Skeletal muscle tissue (tissue), 4 donors: ENCODE data around the gene WDR48. TPM values are rescaled to one million over a fixed set of nuclear protein-coding genes. Genes with fewer than 3 reads are reported as not detected.

Source experiments
- H3K27ac ChIP-seq: one replicate; pipeline ENCODE4 v1.7.0; 2013; ENCODE audit warnings: mild to moderate bottlenecking, low read depth, low read length, inconsistent platforms
- H3K27me3 ChIP-seq, 3 donors: one replicate each; pipeline ENCODE4 v1.7.0; 2013; ENCODE audit warnings: low read length in 3 of 3; ENCODE audit not compliant: control insufficient read depth in 3 of 3, insufficient read depth in 3 of 3
- H3K36me3 ChIP-seq, 3 donors: one replicate each; pipeline ENCODE4 v1.7.0; 2013; ENCODE audit warnings: low read length in 3 of 3; ENCODE audit not compliant: control insufficient read depth in 3 of 3, insufficient read depth in 3 of 3
- H3K4me1 ChIP-seq, 3 donors: one replicate each; pipeline ENCODE4 v1.7.0; 2013; ENCODE audit warnings: low read length in 3 of 3, mild to moderate bottlenecking in 3 of 3; ENCODE audit not compliant: control insufficient read depth in 3 of 3, insufficient read depth in 3 of 3
- H3K4me3 ChIP-seq, 3 donors: one replicate each; pipeline ENCODE4 v1.7.0; 2013; ENCODE audit warnings: low read length in 3 of 3
- H3K9ac ChIP-seq, 3 donors: one replicate each; pipeline ENCODE4 v1.7.0; 2013; ENCODE audit warnings: low read length in 3 of 3, mild to moderate bottlenecking in 3 of 3, moderate library complexity in 2 of 3, low read depth in 1 of 3
- H3K9me3 ChIP-seq, 3 donors: one replicate each; pipeline ENCODE4 v1.7.0; 2013; ENCODE audit warnings: low read length in 3 of 3; ENCODE audit not compliant: control insufficient read depth in 3 of 3
- total RNA-seq: library from RNA; depleted of rRNA; stranded (reverse); fragments of >200 nt; gene quantifications from one replicate; pipeline ENCODE4 v1.2.3, GENCODE V29; 2014
- donor health status: Osteomylitis.

WDR48 gene
- total RNA-seq, 1 donor from 2014 or later = 39.1 TPM

- Histone ChIP-seq H3K27me3 (no peaks in the 10 kb centered on the region), H3K9me3 (no peaks in the 10 kb centered on the region), H3K4me1 (peaks cover 0 to 12% (median 6%) of the 10 kb centered on the region in 3 donors), H3K9ac (no peak overlapping the region), H3K4me3 (no peak overlapping the region), H3K27ac (no peak overlapping the region), H3K36me3 (no peaks in the 10 kb centered on the region)
Measured at GRCh38 chr3:39125841-39126500, 74.2 kb downstream of the WDR48 start.

DNA sequence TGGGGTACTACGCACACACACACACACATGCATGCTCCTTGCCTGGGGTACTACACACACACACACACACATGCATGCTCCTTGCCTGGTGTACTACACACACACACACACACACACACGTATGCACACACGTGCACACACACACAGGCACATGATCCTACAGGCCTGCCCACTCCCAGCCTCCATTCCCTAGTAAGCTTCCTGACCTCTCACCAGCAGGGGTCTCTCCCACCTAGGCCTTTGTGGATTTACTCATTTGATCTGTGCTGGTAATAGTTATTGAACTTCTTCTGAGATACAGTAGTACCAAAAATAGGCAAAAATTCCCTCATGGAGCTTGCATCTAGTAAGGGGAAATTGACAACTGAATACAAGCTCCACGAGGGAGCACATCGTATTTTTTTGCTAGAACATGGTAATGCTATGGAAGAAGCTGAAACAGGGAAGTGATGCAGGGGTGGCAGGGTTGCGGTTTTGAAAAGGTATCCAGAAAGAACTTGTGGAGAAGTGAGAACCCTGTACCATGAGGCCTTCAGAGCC, 74.8 kb downstream of the WDR48 start:
- Histone ChIP-seq H3K4me3 (no peak overlapping the region), H3K36me3 (no peaks in the 10 kb centered on the region), H3K9me3 (no peaks in the 10 kb centered on the region), H3K9ac (no peak overlapping the region), H3K27ac (no peak overlapping the region), H3K4me1 (peaks cover 0 to 12% (median 6%) of the 10 kb centered on the region in 3 donors), H3K27me3 (no peaks in the 10 kb centered on the region)

DNA sequence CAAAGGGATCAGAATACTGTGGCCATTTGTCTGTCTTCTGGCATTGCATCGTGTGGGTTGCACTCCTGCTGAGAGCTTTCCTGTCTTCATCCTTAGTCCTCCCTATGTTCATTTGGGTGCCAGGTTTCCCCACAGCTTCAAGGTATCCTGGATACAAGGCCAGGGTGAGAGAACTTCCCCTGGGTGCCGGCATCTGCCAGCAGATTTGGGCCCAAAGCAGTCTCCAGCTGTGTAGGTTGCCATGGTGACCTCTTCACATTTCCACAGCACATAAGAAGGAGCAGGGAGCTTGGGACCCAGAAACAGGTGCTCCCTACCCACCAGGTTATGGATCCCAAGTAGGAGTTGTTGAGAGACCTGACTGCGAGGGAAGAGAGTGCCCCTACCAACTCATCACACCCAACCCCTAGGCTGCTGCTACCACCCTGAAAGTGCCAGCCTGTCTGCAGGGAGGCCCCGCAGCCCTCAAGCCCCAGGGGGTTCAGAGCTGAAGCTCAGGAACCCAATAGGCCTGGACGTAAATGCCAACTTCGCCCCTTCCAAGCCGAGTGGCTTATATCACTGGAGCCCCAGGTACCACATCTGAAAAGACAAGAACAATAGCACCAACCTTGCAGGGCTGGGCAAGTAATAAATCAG, 75.6 kb downstream of the WDR48 start:
- H3K27ac ChIP-seq = no peak overlapping the region
- H3K4me1 ChIP-seq = peaks cover 0 to 12% (median 6%) of the 10 kb centered on the region in 3 donors
- no peaks in the 10 kb centered on the region for H3K27me3 ChIP-seq
- no peaks in the 10 kb centered on the region for H3K36me3 ChIP-seq
- H3K9me3 ChIP-seq = no peaks in the 10 kb centered on the region
- no peak overlapping the region for H3K4me3 ChIP-seq
- H3K9ac ChIP-seq = no peak overlapping the region

GRCh38 chr3:39127908-39128304, 76.1 kb downstream of the WDR48 start:
- Histone ChIP-seq H3K9me3 (no peaks in the 10 kb centered on the region), H3K27me3 (no peaks in the 10 kb centered on the region), H3K36me3 (no peaks in the 10 kb centered on the region), H3K9ac (no peak overlapping the region), H3K4me3 (no peak overlapping the region), H3K4me1 (peaks cover 0 to 12% (median 6%) of the 10 kb centered on the region in 3 donors), H3K27ac (no peak overlapping the region)

DNA sequence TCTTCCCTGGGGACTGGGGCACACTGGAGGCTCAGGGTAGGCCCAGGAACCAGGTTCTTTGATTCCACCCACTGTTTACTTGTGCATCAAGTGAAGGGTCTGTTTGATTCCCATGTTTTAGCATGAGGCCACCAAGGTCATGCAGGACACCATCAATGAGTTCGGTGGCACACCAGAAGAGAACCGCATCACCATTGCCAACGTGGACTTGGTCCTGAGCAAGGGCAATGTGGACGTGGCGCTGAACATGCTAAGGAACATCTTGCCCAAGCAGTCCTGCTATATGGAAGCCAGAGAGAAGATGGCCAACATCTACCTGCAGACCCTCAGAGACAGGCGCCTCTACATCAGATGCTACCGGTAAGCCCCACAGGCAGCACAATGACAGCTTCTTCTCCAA, 77.1 kb downstream of the WDR48 start:
- Histone ChIP-seq H3K9me3 (no peaks in the 10 kb centered on the region), H3K27ac (no peak overlapping the region), H3K36me3 (no peaks in the 10 kb centered on the region), H3K4me1 (peaks cover 0 to 12% (median 6%) of the 10 kb centered on the region in 3 donors), H3K27me3 (no peaks in the 10 kb centered on the region), H3K4me3 (no peak overlapping the region), H3K9ac (no peak overlapping the region)

GRCh38 chr3:39130026-39130425, 78.2 kb downstream of the WDR48 start:
- no peak overlapping the region for H3K4me3 ChIP-seq
- no peaks in the 10 kb centered on the region for H3K9me3 ChIP-seq
- H3K9ac ChIP-seq = peak overlapping the region in 1 of 3 donors; percentile 12
- no peaks in the 10 kb centered on the region for H3K27me3 ChIP-seq
- no peak overlapping the region for H3K27ac ChIP-seq
- peaks cover 0 to 12% (median 10%) of the 10 kb centered on the region in 3 donors for H3K4me1 ChIP-seq
- H3K36me3 ChIP-seq = no peaks in the 10 kb centered on the region

GRCh38 chr3:39130693-39131265, 79.0 kb downstream of the WDR48 start:
- Histone ChIP-seq H3K36me3 (no peaks in the 10 kb centered on the region), H3K27me3 (no peaks in the 10 kb centered on the region), H3K9ac (no peak overlapping the region), H3K9me3 (no peaks in the 10 kb centered on the region), H3K4me3 (no peak overlapping the region), H3K4me1 (peaks cover 0 to 16% (median 12%) of the 10 kb centered on the region in 3 donors), H3K27ac (no peak overlapping the region)

GRCh38 chr3:39132096-39133092, 80.6 kb downstream of the WDR48 start:
- Histone ChIP-seq H3K4me1 (peaks cover 0 to 9% (median 0%) of the 10 kb centered on the region in 3 donors), H3K27ac (no peak overlapping the region), H3K27me3 (no peaks in the 10 kb centered on the region)

GRCh38 chr3:39133093-39133490, 81.3 kb downstream of the WDR48 start:
- peaks cover 0 to 9% (median 0%) of the 10 kb centered on the region in 3 donors for H3K4me1 ChIP-seq
- H3K36me3 ChIP-seq = peaks cover 0 to 2% (median under 1%) of the 10 kb centered on the region in 3 donors
- no peak overlapping the region for H3K4me3 ChIP-seq
- no peak overlapping the region for H3K9ac ChIP-seq
- H3K9me3 ChIP-seq = no peaks in the 10 kb centered on the region
- H3K27me3 ChIP-seq = no peaks in the 10 kb centered on the region
- H3K27ac ChIP-seq = no peak overlapping the region

More at GRCh38 chr3:39132096-39133092, 80.6 kb downstream of the WDR48 start:
- no peak overlapping the region for H3K4me3 ChIP-seq
- H3K9ac ChIP-seq = no peak overlapping the region
- no peaks in the 10 kb centered on the region for H3K9me3 ChIP-seq
- H3K36me3 ChIP-seq = peaks cover 0 to 2% (median 0%) of the 10 kb centered on the region in 3 donors
